Measurements from ENCODE around the gene OSBPL5. TPM values are rescaled to one million over a fixed set of nuclear protein-coding genes. Genes with fewer than 3 reads are reported as not detected.
"Not testable (repeated sequence)": the region's sequence is repeated elsewhere in the genome, so short reads cannot be mapped to it uniquely, and the experiment has no call there.

OSBPL5 gene
- total RNA-seq, 4 donors from 2014 or later, result 43.4 to 75.2 (median 56.8) TPM

DNA sequence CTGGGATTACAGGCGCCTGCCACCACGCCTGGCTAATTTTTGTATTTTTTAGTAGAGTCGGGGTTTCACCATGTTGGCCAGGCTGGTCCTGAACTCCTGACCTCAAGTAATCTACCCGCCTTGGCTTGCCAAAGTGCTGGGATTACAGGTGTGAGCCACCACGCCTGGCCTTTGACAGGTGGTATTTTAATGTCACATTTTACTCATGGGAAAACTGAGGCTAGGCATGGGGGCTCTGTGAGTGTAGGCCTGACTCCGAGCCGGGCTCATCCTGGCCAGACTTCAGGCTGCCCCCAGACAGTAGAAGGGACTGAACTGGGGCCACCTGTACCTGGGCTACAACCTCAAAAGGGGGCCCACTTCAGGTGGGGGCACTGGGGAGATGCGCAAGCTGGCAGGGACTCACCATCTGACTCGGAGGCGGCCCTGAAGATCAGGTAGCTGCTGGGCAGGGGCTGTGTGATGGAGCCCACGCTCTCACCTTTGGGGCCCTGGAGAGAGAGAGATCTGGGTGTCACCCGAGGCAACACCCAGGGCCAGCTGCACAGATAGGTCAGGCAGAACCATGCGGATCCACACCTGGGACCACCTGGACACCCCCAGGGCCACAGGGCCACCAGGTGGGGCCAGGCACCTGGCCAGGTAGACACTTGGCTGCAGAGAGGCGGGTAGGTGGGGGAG, 45.8 kb downstream of the OSBPL5 start:
- TF ChIP-seq POLR2A (IDR thresholded peaks at IDR 0.05) (no peak), CTCF (IDR thresholded peaks at IDR 0.05) (no peak), EP300 (IDR thresholded peaks at IDR 0.05) (no peak), POLR2AphosphoS5 (IDR thresholded peaks at IDR 0.05) (no peak)
- Histone ChIP-seq H3K27ac (no peak overlapping the region), H3K4me3 (no peak overlapping the region), H3K27me3 (no peaks in the 10 kb centered on the region), H3K9me3 (no peaks in the 10 kb centered on the region), H3K36me3 (peaks cover 47% of the 10 kb centered on the region), H3K4me1 (peaks cover 17% of the 10 kb centered on the region)
- 99% methylated on average over 10 of the region's 14 CpGs for WGBS
- peak; percentile 59 to 73 for DNase-seq (ENCODE audit: low spot score in 2 of 2)

- TF ChIP-seq CTCF (IDR thresholded peaks at IDR 0.05), result no peak
- TF ChIP-seq POLR2AphosphoS5 (IDR thresholded peaks at IDR 0.05), result no peak
- TF ChIP-seq POLR2A (IDR thresholded peaks at IDR 0.05), result no peak
- no peak for TF ChIP-seq EP300 (IDR thresholded peaks at IDR 0.05)
- 84% methylated on average over 3 of the region's 3 CpGs for WGBS
- Histone ChIP-seq H3K36me3 (peaks cover 23% of the 10 kb centered on the region), H3K27me3 (no peaks in the 10 kb centered on the region), H3K9me3 (no peaks in the 10 kb centered on the region), H3K27ac (no peak overlapping the region), H3K4me3 (no peak overlapping the region), H3K4me1 (peaks cover 12% of the 10 kb centered on the region)
- no peak for DNase-seq (ENCODE audit: low spot score in 2 of 2)
Measured at GRCh38 chr11:3115321-3115720, 49.8 kb downstream of the OSBPL5 start.

GRCh38 chr11:3113661-3114060, 51.4 kb downstream of the OSBPL5 start:
- H3K27me3 ChIP-seq; H3K9me3 ChIP-seq; H3K4me3 ChIP-seq; DNase-seq (ENCODE audit: low spot score in 2 of 2); H3K27ac ChIP-seq: not testable (repeated sequence)
- Histone ChIP-seq H3K36me3 (peaks cover 12% of the 10 kb centered on the region), H3K4me1 (peaks cover 12% of the 10 kb centered on the region)

GRCh38 chr11:3111919-3112690, 53.0 kb downstream of the OSBPL5 start:
- H3K9me3 ChIP-seq, result no peaks in the 10 kb centered on the region
- WGBS, result 85% methylated on average over 9 of the region's 9 CpGs
- peaks cover 12% of the 10 kb centered on the region for H3K4me1 ChIP-seq
- H3K27me3 ChIP-seq, result no peaks in the 10 kb centered on the region
- peaks cover 26% of the 10 kb centered on the region for H3K36me3 ChIP-seq
- no peak for DNase-seq (ENCODE audit: low spot score in 2 of 2)
- TF ChIP-seq EP300 (IDR thresholded peaks at IDR 0.05), result no peak
- TF ChIP-seq POLR2AphosphoS5 (IDR thresholded peaks at IDR 0.05), result no peak
- no peak for TF ChIP-seq POLR2A (IDR thresholded peaks at IDR 0.05)
- no peak for TF ChIP-seq CTCF (IDR thresholded peaks at IDR 0.05)
- H3K4me3 ChIP-seq, result no peak overlapping the region
- no peak overlapping the region for H3K27ac ChIP-seq

GRCh38 chr11:3111466-3111865, 53.6 kb downstream of the OSBPL5 start:
- Histone ChIP-seq H3K9me3 (no peaks in the 10 kb centered on the region), H3K36me3 (peaks cover 31% of the 10 kb centered on the region), H3K27me3 (no peaks in the 10 kb centered on the region), H3K27ac (no peak overlapping the region), H3K4me1 (peaks cover 12% of the 10 kb centered on the region), H3K4me3 (no peak overlapping the region)
- DNase-seq (ENCODE audit: low spot score in 2 of 2), result peak in 1 of 2 donors; percentile 13
- TF ChIP-seq EP300 (IDR thresholded peaks at IDR 0.05), result no peak
- TF ChIP-seq POLR2A (IDR thresholded peaks at IDR 0.05), result no peak
- no peak for TF ChIP-seq CTCF (IDR thresholded peaks at IDR 0.05)
- TF ChIP-seq POLR2AphosphoS5 (IDR thresholded peaks at IDR 0.05), result no peak
- 78% methylated on average over 6 of the region's 6 CpGs for WGBS
